ENCODE results near the gene ATP5F1B. TPM values are rescaled to one million over a fixed set of nuclear protein-coding genes. Genes with fewer than 3 reads are reported as not detected.
A peak's percentile ranks its signal among the peaks of the same experiment; 100 is the strongest.

Gene ATP5F1B
- total and polyA plus RNA-seq, 2 of the 13 experiments (the other 11 are each of a cell fraction or from before 2014, with no cell fraction given) = 1,051 to 1,180 TPM

DNA sequence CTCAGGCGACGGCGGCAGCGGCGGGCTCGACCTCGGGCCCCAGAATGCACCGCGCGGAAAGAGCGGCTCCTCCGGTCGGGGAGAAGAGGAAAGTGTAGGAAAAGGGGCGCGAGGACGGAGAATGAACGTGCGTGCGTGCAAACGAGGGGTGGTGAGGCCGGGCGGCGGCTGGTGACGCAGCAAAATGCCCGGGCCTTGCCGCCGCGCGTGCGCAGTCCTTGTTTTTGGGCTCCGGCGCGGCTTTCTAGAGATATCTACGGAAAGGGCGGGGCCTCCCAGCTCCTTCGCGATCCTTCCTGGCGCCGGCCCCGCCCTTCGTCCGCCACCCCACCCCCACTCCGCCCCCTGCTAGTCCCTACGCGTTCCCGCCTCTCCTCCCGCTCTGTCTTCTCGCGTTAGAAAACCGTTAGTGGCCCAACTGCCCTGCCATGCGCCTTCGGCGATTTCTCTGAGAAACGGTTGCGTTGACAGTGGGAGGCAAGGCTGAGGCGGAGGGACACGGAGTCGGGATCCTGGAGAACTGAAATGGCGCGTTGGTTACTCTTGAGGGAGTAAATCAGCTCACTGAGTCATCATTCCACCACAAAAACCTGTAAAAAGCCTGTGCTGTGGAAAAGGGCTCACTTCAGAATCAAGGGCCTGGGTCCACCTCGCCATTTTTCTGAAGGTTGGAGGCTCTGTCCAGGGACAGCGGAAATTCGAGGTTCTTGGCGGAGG lies 42.5 kb upstream of the ATP5F1B start, which contains the start of gene PTGES3 (continued):
- TF ChIP-seq, protein P1, sequence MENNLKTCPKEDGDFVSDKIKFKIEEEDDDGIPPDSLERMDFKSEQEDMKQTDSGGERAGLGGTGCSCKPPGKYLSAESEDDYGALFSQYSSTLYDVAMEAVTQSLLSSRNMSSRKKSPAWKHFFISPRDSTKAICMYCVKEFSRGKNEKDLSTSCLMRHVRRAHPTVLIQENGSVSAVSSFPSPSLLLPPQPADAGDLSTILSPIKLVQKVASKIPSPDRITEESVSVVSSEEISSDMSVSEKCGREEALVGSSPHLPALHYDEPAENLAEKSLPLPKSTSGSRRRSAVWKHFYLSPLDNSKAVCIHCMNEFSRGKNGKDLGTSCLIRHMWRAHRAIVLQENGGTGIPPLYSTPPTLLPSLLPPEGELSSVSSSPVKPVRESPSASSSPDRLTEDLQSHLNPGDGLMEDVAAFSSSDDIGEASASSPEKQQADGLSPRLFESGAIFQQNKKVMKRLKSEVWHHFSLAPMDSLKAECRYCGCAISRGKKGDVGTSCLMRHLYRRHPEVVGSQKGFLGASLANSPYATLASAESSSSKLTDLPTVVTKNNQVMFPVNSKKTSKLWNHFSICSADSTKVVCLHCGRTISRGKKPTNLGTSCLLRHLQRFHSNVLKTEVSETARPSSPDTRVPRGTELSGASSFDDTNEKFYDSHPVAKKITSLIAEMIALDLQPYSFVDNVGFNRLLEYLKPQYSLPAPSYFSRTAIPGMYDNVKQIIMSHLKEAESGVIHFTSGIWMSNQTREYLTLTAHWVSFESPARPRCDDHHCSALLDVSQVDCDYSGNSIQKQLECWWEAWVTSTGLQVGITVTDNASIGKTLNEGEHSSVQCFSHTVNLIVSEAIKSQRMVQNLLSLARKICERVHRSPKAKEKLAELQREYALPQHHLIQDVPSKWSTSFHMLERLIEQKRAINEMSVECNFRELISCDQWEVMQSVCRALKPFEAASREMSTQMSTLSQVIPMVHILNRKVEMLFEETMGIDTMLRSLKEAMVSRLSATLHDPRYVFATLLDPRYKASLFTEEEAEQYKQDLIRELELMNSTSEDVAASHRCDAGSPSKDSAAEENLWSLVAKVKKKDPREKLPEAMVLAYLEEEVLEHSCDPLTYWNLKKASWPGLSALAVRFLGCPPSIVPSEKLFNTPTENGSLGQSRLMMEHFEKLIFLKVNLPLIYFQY (CRISPR knock-in tag; IDR thresholded peaks at IDR 0.05; ENCODE audit: borderline replicate concordance) = no peak
- no peak for TF ChIP-seq ZNF598 (CRISPR knock-in tag; IDR thresholded peaks at IDR 0.05; ENCODE audit: borderline replicate concordance)
- TF ChIP-seq, protein P2, sequence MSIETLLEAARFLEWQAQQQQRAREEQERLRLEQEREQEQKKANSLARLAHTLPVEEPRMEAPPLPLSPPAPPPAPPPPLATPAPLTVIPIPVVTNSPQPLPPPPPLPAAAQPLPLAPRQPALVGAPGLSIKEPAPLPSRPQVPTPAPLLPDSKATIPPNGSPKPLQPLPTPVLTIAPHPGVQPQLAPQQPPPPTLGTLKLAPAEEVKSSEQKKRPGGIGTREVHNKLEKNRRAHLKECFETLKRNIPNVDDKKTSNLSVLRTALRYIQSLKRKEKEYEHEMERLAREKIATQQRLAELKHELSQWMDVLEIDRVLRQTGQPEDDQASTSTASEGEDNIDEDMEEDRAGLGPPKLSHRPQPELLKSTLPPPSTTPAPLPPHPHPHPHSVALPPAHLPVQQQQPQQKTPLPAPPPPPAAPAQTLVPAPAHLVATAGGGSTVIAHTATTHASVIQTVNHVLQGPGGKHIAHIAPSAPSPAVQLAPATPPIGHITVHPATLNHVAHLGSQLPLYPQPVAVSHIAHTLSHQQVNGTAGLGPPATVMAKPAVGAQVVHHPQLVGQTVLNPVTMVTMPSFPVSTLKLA (IDR thresholded peaks at IDR 0.05) = 0 out of 2 replicates have a peak, but pooled peaks have one; percentile 18
- TF ChIP-seq SMARCE1 (IDR thresholded peaks at IDR 0.05; ENCODE audit: borderline replicate concordance) = no peak
- no peak for TF ChIP-seq ATM (IDR thresholded peaks at IDR 0.05; ENCODE audit: borderline replicate concordance)
- TF ChIP-seq ATF7-NPFF (CRISPR knock-in tag; IDR thresholded peaks at IDR 0.05; ENCODE audit: low read depth) = peak; percentile 92
- TF ChIP-seq TOPORS (CRISPR knock-in tag; IDR thresholded peaks at IDR 0.05) = peak; percentile 43; the same call in 1 of the 2 replicates
- TF ChIP-seq, protein P3, sequence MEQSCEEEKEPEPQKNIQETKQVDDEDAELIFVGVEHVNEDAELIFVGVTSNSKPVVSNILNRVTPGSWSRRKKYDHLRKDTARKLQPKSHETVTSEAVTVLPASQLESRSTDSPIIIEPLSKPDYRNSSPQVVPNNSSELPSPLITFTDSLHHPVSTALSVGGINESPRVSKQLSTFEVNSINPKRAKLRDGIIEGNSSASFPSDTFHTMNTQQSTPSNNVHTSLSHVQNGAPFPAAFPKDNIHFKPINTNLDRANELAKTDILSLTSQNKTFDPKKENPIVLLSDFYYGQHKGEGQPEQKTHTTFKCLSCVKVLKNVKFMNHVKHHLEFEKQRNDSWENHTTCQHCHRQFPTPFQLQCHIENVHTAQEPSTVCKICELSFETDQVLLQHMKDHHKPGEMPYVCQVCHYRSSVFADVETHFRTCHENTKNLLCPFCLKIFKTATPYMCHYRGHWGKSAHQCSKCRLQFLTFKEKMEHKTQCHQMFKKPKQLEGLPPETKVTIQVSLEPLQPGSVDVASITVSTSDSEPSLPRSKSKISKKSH (CRISPR knock-in tag; IDR thresholded peaks at IDR 0.05; ENCODE audit: borderline replicate concordance) = peak; percentile 71; the same call in 1 of the 2 replicates
- peak; percentile 46; the same call in 1 of the 2 replicates for TF ChIP-seq ZNF562 (CRISPR knock-in tag; IDR thresholded peaks at IDR 0.05; ENCODE audit: borderline replicate concordance)
- TF ChIP-seq, protein P4, sequence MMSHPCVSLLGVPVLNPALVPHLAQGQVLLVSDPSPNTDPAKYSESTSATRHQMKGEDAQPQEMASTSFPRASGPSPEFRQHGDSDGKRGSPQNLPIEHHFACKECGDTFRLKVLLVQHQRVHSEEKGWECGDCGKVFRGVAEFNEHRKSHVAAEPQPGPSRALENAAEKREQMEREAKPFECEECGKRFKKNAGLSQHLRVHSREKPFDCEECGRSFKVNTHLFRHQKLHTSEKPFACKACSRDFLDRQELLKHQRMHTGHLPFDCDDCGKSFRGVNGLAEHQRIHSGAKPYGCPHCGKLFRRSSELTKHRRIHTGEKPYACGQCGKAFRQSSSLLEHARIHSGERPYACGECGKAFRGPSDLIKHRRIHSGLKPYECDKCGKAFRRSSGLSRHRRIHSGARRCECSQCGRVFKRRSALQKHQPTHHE (CRISPR knock-in tag; IDR thresholded peaks at IDR 0.05; ENCODE audit: borderline replicate concordance) = no peak
- TF ChIP-seq, protein P5, sequence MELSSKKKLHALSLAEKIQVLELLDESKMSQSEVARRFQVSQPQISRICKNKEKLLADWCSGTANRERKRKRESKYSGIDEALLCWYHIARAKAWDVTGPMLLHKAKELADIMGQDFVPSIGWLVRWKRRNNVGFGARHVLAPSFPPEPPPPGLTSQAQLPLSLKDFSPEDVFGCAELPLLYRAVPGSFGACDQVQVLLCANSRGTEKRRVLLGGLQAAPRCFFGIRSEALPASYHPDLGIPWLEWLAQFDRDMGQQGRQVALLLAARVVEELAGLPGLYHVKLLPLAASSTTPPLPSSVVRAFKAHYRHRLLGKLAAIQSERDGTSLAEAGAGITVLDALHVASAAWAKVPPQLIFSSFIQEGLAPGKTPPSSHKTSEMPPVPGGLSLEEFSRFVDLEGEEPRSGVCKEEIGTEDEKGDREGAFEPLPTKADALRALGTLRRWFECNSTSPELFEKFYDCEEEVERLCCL (CRISPR knock-in tag; IDR thresholded peaks at IDR 0.05; ENCODE audit: borderline replicate concordance) = peak; percentile 67; the same call in 1 of the 2 replicates
- no peak for TF ChIP-seq HNF4G (IDR thresholded peaks at IDR 0.05; ENCODE audit: borderline replicate concordance, low read depth, low read length)
- TF ChIP-seq HNF4G (CRISPR knock-in tag; IDR thresholded peaks at IDR 0.05; ENCODE audit: borderline replicate concordance, low read depth) = no peak
- TF ChIP-seq TARDBP (CRISPR knock-in tag; IDR thresholded peaks at IDR 0.05) = no peak; the same call in 1 of the 2 replicates
- TF ChIP-seq, protein P6, sequence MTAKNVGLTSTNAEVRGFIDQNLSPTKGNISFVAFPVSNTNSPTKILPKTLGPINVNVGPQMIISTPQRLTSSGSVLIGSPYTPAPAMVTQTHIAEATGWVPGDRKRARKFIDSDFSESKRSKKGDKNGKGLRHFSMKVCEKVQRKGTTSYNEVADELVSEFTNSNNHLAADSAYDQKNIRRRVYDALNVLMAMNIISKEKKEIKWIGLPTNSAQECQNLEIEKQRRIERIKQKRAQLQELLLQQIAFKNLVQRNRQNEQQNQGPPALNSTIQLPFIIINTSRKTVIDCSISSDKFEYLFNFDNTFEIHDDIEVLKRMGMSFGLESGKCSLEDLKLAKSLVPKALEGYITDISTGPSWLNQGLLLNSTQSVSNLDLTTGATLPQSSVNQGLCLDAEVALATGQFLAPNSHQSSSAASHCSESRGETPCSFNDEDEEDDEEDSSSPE (CRISPR knock-in tag; IDR thresholded peaks at IDR 0.05) = peak; percentile 95

Data from HepG2 (cell line).